Aorta (tissue), 5 donors: Measurements from ENCODE around the gene HDAC9. TPM values are rescaled to one million over a fixed set of nuclear protein-coding genes. Genes with fewer than 3 reads are reported as not detected.

Experiments used
- ATAC-seq: fragments of 200-7000 bp; cut with Tn5 transposase; one replicate; pipeline ENCODE4 v1.9.1; 2022; ENCODE audit warnings: moderate library complexity; ENCODE audit not compliant: low FRiP score
- DNase-seq, 2 donors: peaks; one replicate each; pipeline ENCODE4 v3.0.0-alpha.2; 2020
- H3K27ac ChIP-seq, 2 donors: one replicate each; pipeline ENCODE4 v1.5.1; 2013; ENCODE audit warnings: low read length in 2 of 2, mild to moderate bottlenecking in 2 of 2, moderate library complexity in 2 of 2, control low read depth in 1 of 2, inconsistent platforms in 1 of 2, low read depth in 1 of 2
- H3K27me3 ChIP-seq, 2 donors: one replicate each; pipeline ENCODE4 v1.6.1; 2013; ENCODE audit warnings: control low read depth in 1 of 2, low read length in 1 of 2, mild to moderate bottlenecking in 1 of 2, moderate library complexity in 1 of 2; ENCODE audit not compliant: insufficient read depth in 2 of 2, control insufficient read depth in 1 of 2
- H3K36me3 ChIP-seq, 2 donors: one replicate each; pipeline ENCODE4 v1.6.1; 2013; ENCODE audit warnings: control low read depth in 1 of 2, low read length in 1 of 2, mild to moderate bottlenecking in 1 of 2; ENCODE audit not compliant: insufficient read depth in 2 of 2, control insufficient read depth in 1 of 2
- H3K4me1 ChIP-seq, 2 donors: one replicate each; pipeline ENCODE4 v1.6.1; 2013; ENCODE audit warnings: low read length in 2 of 2, control low read depth in 1 of 2, mild to moderate bottlenecking in 1 of 2, moderate library complexity in 1 of 2; ENCODE audit not compliant: insufficient read depth in 2 of 2, control insufficient read depth in 1 of 2
- H3K4me3 ChIP-seq, 2 donors: one replicate each; pipeline ENCODE4 v1.5.1; 2013; ENCODE audit warnings: low read length in 2 of 2, control low read depth in 1 of 2, mild to moderate bottlenecking in 1 of 2
- H3K9me3 ChIP-seq: one replicate; pipeline ENCODE4 v1.6.1; 2013; ENCODE audit warnings: mild to moderate bottlenecking, low read length; ENCODE audit not compliant: control insufficient read depth
- WGBS, 2 donors: extraction: QIAGEN DNeasy Blood & Tissue Kit; methylation state at CpG; one replicate each; pipeline ENCODE4 v1.1.7; 2013; 5-methylcytosine and 5-hydroxymethylcytosine counted together
- intact Hi-C, 2 donors: fragments of 100-400 bp; cut with DNase I; formaldehyde crosslinking; loops; one replicate each; pipeline versions ENCODE4 v1.14.2 to v1.15.0; 2022
- polyA plus RNA-seq, 2 donors: library from polyadenylated mRNA; stranded (reverse); fragments of 200-250 nt; gene quantifications; one replicate each; pipeline ENCODE4 v1.2.3, GENCODE V29; 2013
- total RNA-seq, 2 donors: library from RNA; stranded (reverse); fragmentation: NEBNext Ultra II Directional; extraction: Animal tissue kit (Norgen Biotek cat#: 25700); gene quantifications; one replicate each; pipeline ENCODE4 v1.2.1, GENCODE V29; 2021
- donor health status: healthy with polysubstance abuse.
- donor health status: Bipolar disorder and iron deficiency.
- donor health status: DM: no; HTN: no; CAD: no.
- donor health status: DM: no; HTN: no; CAD: no.
- donor health status: DM: yes; HTN: yes; CAD: no.

HDAC9 gene
- total and polyA plus RNA-seq, 4 donors, result 9.1 to 122 (median 31.2) TPM

- ATAC-seq, result no peak
- WGBS, 2 donors, result 97% methylated on average over 4 of the region's 4 CpGs
- H3K9me3 ChIP-seq, result no peaks in the 10 kb centered on the region
- H3K36me3 ChIP-seq, result no peaks in the 10 kb centered on the region
- H3K27ac ChIP-seq, result no peak overlapping the region
- intact Hi-C loops, result no loop called here
- no peak for DNase-seq
- no peak overlapping the region for H3K4me3 ChIP-seq
- H3K27me3 ChIP-seq, result no peaks in the 10 kb centered on the region
- no peaks in the 10 kb centered on the region for H3K4me1 ChIP-seq
Observed at GRCh38 chr7:18886832-18887231, 391.3 kb downstream of the HDAC9 start.

- intact Hi-C loops, result no loop called here
- Histone ChIP-seq H3K9me3 (no peaks in the 10 kb centered on the region), H3K4me1 (no peaks in the 10 kb centered on the region), H3K4me3 (no peak overlapping the region), H3K27me3 (no peaks in the 10 kb centered on the region), H3K36me3 (no peaks in the 10 kb centered on the region), H3K27ac (no peak overlapping the region)
- 78 to 86% methylated on average over 1 of the region's 1 CpG for WGBS, 2 donors
- ATAC-seq (no peak), DNase-seq (no peak)
Observed at GRCh38 chr7:18889436-18889835, 393.9 kb downstream of the HDAC9 start.

GRCh38 chr7:18890134-18890533 lies 394.6 kb downstream of the HDAC9 start:
- intact Hi-C loops, result no loop called here
- 30 to 37% methylated on average over 2 of the region's 2 CpGs for WGBS, 2 donors
- ATAC-seq (no peak), DNase-seq (no peak)
- Histone ChIP-seq H3K27me3 (no peaks in the 10 kb centered on the region), H3K9me3 (no peaks in the 10 kb centered on the region), H3K27ac (no peak overlapping the region), H3K36me3 (no peaks in the 10 kb centered on the region), H3K4me3 (no peak overlapping the region), H3K4me1 (no peaks in the 10 kb centered on the region)

DNA sequence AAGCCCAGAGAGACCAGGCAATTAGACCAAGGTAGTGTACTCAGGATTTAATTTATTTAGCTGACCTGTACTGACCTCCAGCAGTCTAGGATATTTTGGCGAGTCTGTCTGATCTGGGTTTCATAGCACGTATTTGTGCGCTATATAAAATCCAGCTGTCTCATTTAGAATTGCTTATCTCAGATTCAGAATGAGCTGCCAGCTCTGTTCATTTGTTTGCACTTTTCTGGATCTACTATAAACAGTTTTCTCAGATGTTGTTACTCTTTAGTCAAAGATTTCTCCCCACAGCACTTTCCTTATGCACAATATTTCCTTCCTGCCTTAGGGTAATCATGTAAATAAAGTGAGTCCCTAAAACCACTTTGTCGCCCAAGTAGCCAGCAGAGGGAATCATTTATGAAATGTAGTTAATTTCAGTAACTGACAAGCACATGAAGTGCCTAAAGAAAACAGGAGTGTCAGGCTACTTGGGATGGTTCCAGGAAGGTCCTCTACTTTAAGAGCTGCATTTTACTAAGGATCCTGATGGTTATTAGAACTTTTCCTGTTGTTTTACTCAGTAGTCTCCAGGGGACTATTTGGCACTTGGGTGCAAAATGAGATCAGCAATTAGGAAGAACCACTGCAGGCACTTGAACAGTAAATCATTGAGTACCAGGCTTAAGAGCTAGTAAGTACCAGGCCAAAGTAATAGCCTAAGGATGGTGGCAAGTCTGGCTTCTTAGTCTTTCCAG lies 395.5 kb downstream of the HDAC9 start:
- 40 to 55% methylated on average over 4 of the region's 4 CpGs for WGBS, 2 donors
- Histone ChIP-seq H3K9me3 (no peaks in the 10 kb centered on the region), H3K4me3 (no peak overlapping the region), H3K27me3 (no peaks in the 10 kb centered on the region), H3K4me1 (no peaks in the 10 kb centered on the region), H3K36me3 (no peaks in the 10 kb centered on the region), H3K27ac (no peak overlapping the region)
- no peak for DNase-seq
- intact Hi-C loops, result no loop called here
- ATAC-seq, result no peak

GRCh38 chr7:18893156-18893555 lies 397.6 kb downstream of the HDAC9 start:
- H3K4me3 ChIP-seq, result no peak overlapping the region
- ATAC-seq, result no peak
- DNase-seq, result no peak
- WGBS, 2 donors, result 97 to 100% methylated on average over 3 of the region's 3 CpGs
- intact Hi-C loops, result no loop called here
- no peaks in the 10 kb centered on the region for H3K27me3 ChIP-seq
- H3K36me3 ChIP-seq, result no peaks in the 10 kb centered on the region
- H3K27ac ChIP-seq, result no peak overlapping the region
- no peaks in the 10 kb centered on the region for H3K4me1 ChIP-seq
- no peaks in the 10 kb centered on the region for H3K9me3 ChIP-seq

GRCh38 chr7:18894155-18894554 lies 398.6 kb downstream of the HDAC9 start:
- no peaks in the 10 kb centered on the region for H3K36me3 ChIP-seq
- H3K27ac ChIP-seq, result no peak overlapping the region
- H3K4me3 ChIP-seq, result no peak overlapping the region
- no peaks in the 10 kb centered on the region for H3K27me3 ChIP-seq
- DNase-seq (no peak), ATAC-seq (no peak)
- 83 to 86% methylated on average over 3 of the region's 3 CpGs for WGBS, 2 donors
- no peaks in the 10 kb centered on the region for H3K9me3 ChIP-seq
- no peaks in the 10 kb centered on the region for H3K4me1 ChIP-seq
- intact Hi-C loops, result no loop called here

DNA sequence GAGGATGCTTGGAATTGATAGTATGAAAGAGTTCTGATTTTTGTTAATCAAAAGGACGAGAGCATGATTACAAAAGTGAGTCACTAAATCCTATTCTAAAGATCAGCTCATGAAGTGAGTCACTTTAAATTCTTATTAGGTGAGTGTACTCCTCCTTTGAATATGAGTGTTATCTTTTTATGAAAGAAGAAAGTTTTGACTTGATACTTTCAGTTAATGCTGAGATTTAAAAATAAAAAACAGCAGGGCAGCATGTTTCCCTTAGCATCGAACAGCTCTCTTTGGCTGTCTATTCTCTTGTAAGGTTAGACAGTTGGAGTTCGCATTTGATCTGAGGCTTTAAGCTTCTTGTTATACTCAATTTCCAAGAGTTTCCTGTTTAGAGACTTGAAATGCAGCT lies 399.9 kb downstream of the HDAC9 start:
- Histone ChIP-seq H3K4me1 (peaks cover 0 to 3% of the 10 kb centered on the region in 2 donors), H3K36me3 (no peaks in the 10 kb centered on the region), H3K9me3 (no peaks in the 10 kb centered on the region), H3K4me3 (no peak overlapping the region), H3K27ac (no peak overlapping the region), H3K27me3 (no peaks in the 10 kb centered on the region)
- WGBS, 2 donors, result 52 to 56% methylated on average over 3 of the region's 3 CpGs
- ATAC-seq (no peak), DNase-seq (no peak)
- intact Hi-C loops, result no loop called here

- no peak overlapping the region for H3K27ac ChIP-seq
- no peak for ATAC-seq
- H3K4me1 ChIP-seq, result peaks cover 0 to 3% of the 10 kb centered on the region in 2 donors
- no peaks in the 10 kb centered on the region for H3K36me3 ChIP-seq
- no peaks in the 10 kb centered on the region for H3K9me3 ChIP-seq
- 26 to 46% methylated on average over 2 of the region's 2 CpGs for WGBS, 2 donors
- intact Hi-C loops, result no loop called here
- DNase-seq, result no peak
- no peaks in the 10 kb centered on the region for H3K27me3 ChIP-seq
- H3K4me3 ChIP-seq, result no peak overlapping the region
Observed at GRCh38 chr7:18896343-18896975, 400.9 kb downstream of the HDAC9 start.

DNA sequence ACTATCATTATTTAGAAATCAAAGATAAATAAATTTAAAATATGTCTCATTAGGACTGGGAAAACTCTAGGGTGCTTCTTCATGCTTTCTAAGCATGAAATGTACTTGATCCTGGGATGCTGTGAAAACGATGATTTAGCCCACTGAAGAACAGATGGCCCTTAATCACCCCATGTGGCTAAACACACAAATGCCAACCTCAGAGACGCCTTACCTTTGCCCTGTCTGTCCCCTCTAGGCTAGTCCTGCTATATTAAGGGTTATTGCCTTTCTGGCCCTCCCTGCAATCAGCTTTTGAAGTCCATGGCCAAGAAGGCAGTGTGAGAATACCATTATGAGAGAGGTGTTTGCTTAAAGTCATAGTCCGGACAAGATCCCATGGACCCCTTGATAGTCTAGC lies 404.7 kb downstream of the HDAC9 start:
- H3K36me3 ChIP-seq, result no peaks in the 10 kb centered on the region
- ATAC-seq, result no peak

More for the DNA sequence above, 404.7 kb downstream of the HDAC9 start:
- DNase-seq, result no peak
- Histone ChIP-seq H3K4me3 (no peak overlapping the region), H3K9me3 (no peaks in the 10 kb centered on the region), H3K4me1 (peaks cover 0 to 3% of the 10 kb centered on the region in 2 donors), H3K27me3 (no peaks in the 10 kb centered on the region), H3K27ac (no peak overlapping the region)
- intact Hi-C loops, result no loop called here
- WGBS, 2 donors, result 90 to 96% methylated on average over 3 of the region's 3 CpGs
